Glutamatergic neuron (in vitro differentiated cells): Measurements from ENCODE around the gene ANK3. TPM values are rescaled to one million over a fixed set of nuclear protein-coding genes. Genes with fewer than 3 reads are reported as not detected.

Source experiments
- DNase-seq: peaks from one replicate; pipeline ENCODE4 v3.0.0; 2022
- H3K27ac Mint-ChIP-seq: one replicate; pipeline ENCODE4 v1.8.0; 2020; ENCODE audit warnings: mild to moderate bottlenecking, mixed read lengths, inconsistent platforms; ENCODE audit not compliant: unreplicated experiment
- H3K27me3 Mint-ChIP-seq: one replicate; pipeline ENCODE4 v1.8.0; 2020; ENCODE audit warnings: mild to moderate bottlenecking, moderate library complexity, mixed read lengths, inconsistent platforms; ENCODE audit not compliant: unreplicated experiment
- H3K36me3 Mint-ChIP-seq: one replicate; pipeline ENCODE4 v1.8.0; 2020; ENCODE audit warnings: mild to moderate bottlenecking, mixed read lengths, inconsistent platforms; ENCODE audit not compliant: unreplicated experiment
- H3K4me1 Mint-ChIP-seq: one replicate; pipeline ENCODE4 v1.8.0; 2020; ENCODE audit warnings: mild to moderate bottlenecking, low read depth, mixed read lengths, inconsistent platforms; ENCODE audit not compliant: unreplicated experiment
- H3K4me3 Mint-ChIP-seq: one replicate; pipeline ENCODE4 v1.8.0; 2020; ENCODE audit warnings: mild to moderate bottlenecking, mixed read lengths, inconsistent platforms; ENCODE audit not compliant: unreplicated experiment
- H3K9me3 Mint-ChIP-seq: one replicate; pipeline ENCODE4 v1.8.0; 2020; ENCODE audit warnings: mild to moderate bottlenecking, moderate library complexity, mixed read lengths, inconsistent platforms; ENCODE audit not compliant: unreplicated experiment
- total RNA-seq: library from RNA; stranded (reverse); fragmentation: NEBNext Ultra II Directional; extraction: Animal tissue kit (Norgen Biotek cat#: 25700); gene quantifications from one replicate; pipeline ENCODE4 v1.2.1, GENCODE V29; 2021; ENCODE audit not compliant: unreplicated experiment
- TF ChIP-seq, protein P1 (sequence below): fragments of 200-600 bp; sonication (generic); IDR thresholded peaks from one replicate; pipeline ENCODE4 v1.5.0; 2021; ENCODE audit not compliant: partially characterized antibody, unreplicated experiment

The ANK3 gene
- total RNA-seq, 1 donor from 2014 or later, result 84.9 TPM

DNA sequence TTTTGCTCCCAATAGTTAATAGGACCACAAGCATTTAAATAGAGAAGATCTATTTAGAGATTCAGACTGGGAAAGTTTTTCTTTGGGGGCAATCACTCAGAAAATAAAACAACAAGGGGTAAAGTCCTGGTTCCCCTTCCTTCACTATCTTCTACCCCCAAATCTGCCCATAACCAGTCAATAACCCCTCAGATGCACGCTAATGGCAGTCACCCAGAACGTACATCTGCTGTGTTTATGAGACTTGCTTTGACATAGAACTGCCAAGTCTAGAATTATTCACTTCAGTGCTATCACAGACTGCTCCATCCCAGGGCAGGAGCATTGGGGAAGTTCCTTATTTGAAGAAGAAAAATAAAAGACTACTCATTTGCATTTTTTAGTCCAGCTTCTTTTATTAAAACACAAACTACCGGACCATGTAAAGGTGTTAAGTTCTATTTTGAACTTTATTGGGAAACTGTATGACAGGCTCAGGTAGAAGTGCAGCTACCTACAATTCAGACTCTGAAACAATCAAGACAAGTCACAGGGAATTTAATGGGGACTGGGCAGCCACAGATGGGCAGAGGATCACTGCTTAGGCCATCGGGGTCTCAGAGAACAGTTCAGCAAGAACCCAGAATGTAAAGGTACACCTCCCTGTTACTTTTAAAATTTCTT is 38.4 kb downstream of the ANK3 start:
- Mint-ChIP-seq H3K9me3 (peaks cover 3% of the 10 kb centered on the region), H3K4me3 (no peak overlapping the region), H3K36me3 (no peaks in the 10 kb centered on the region), H3K27me3 (no peaks in the 10 kb centered on the region), H3K4me1 (peaks cover 26% of the 10 kb centered on the region), H3K27ac (no peak overlapping the region)
- no peak for DNase-seq
- TF ChIP-seq, protein P1, sequence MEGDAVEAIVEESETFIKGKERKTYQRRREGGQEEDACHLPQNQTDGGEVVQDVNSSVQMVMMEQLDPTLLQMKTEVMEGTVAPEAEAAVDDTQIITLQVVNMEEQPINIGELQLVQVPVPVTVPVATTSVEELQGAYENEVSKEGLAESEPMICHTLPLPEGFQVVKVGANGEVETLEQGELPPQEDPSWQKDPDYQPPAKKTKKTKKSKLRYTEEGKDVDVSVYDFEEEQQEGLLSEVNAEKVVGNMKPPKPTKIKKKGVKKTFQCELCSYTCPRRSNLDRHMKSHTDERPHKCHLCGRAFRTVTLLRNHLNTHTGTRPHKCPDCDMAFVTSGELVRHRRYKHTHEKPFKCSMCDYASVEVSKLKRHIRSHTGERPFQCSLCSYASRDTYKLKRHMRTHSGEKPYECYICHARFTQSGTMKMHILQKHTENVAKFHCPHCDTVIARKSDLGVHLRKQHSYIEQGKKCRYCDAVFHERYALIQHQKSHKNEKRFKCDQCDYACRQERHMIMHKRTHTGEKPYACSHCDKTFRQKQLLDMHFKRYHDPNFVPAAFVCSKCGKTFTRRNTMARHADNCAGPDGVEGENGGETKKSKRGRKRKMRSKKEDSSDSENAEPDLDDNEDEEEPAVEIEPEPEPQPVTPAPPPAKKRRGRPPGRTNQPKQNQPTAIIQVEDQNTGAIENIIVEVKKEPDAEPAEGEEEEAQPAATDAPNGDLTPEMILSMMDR, result no peak

DNA sequence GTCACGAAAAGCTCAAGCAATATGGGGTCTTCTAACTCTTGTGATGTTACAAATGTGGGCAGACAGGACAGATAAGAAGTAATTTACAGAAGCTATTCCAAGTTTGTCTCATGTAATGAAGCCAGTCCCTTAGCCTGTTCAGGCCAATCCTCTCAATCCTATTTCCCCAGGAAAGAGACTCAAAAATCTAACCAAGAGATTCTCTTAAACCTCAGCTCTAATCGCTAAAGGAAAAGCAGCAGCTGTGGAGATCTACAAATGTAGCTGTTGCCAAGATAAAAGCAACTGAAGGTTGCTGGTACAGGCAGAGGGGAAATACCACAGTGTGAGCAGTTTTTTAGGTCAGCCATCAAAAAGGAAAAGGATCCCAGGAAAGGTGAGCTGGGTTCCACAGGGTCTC is 39.3 kb downstream of the ANK3 start:
- Mint-ChIP-seq H3K36me3 (no peaks in the 10 kb centered on the region), H3K4me1 (peaks cover 22% of the 10 kb centered on the region), H3K4me3 (no peak overlapping the region), H3K9me3 (peaks cover 3% of the 10 kb centered on the region), H3K27ac (no peak overlapping the region), H3K27me3 (no peaks in the 10 kb centered on the region)
- DNase-seq, result no peak
- TF ChIP-seq, protein P1, result no peak

DNA sequence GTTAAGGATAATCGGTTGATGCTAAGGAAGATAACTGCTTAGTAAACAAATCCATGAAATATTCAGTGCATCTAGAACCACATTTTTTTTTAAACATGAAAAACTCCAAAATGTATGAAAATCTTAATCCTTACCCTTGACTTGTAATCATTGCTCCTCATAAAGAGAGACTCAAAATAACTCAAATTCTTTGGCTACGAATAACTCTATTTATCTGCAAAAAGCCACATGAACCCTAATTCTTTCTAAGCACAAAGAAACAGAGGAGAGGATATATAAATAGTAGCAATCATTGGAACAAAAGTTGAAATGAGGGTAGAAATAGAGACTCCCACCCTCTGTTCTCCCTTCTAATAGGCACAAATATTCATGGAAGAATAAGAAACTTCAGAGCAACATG is 40.2 kb downstream of the ANK3 start:
- no peaks in the 10 kb centered on the region for H3K36me3 Mint-ChIP-seq
- no peaks in the 10 kb centered on the region for H3K27me3 Mint-ChIP-seq
- TF ChIP-seq, protein P1, result no peak
- H3K4me3 Mint-ChIP-seq, result no peak overlapping the region
- peaks cover 21% of the 10 kb centered on the region for H3K4me1 Mint-ChIP-seq
- peaks cover 3% of the 10 kb centered on the region for H3K9me3 Mint-ChIP-seq
- DNase-seq, result no peak
- H3K27ac Mint-ChIP-seq, result no peak overlapping the region

- Mint-ChIP-seq H3K4me1 (peaks cover 16% of the 10 kb centered on the region), H3K27ac (no peak overlapping the region), H3K36me3 (no peaks in the 10 kb centered on the region), H3K27me3 (no peaks in the 10 kb centered on the region), H3K9me3 (peaks cover 3% of the 10 kb centered on the region), H3K4me3 (no peak overlapping the region)
- TF ChIP-seq, protein P1, result no peak
- DNase-seq, result no peak
Measured at GRCh38 chr10:60348982-60349381, 40.7 kb downstream of the ANK3 start.

DNA sequence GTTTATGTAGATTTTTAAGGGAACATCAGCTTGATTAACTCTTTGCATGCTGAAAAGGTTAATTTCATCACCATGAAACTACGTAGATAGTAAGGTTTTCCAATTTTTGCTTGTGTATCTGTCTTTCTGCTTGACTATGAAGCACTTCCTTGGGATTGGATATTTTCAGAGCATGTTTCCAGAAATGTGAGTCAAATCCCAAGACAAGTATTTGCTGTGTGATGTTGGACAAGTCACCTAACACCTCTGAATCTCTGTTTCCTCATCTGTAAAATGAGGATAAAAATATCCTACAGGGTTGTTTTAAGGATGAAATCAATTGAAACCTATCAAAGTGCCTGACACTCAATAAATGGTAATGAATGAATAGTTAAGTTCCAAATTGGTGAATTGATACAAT is 42.4 kb downstream of the ANK3 start:
- H3K4me1 Mint-ChIP-seq, result peaks cover 7% of the 10 kb centered on the region

More for the DNA sequence above, 42.4 kb downstream of the ANK3 start:
- TF ChIP-seq, protein P1, result no peak
- H3K36me3 Mint-ChIP-seq, result no peaks in the 10 kb centered on the region
- no peak for DNase-seq
- no peak overlapping the region for H3K4me3 Mint-ChIP-seq
- no peaks in the 10 kb centered on the region for H3K9me3 Mint-ChIP-seq
- no peaks in the 10 kb centered on the region for H3K27me3 Mint-ChIP-seq
- H3K27ac Mint-ChIP-seq, result no peak overlapping the region
